HUES64 (cell line): Measurements from ENCODE around the gene CMSS1.
A peak's percentile ranks its signal among the peaks of the same experiment; 100 is the strongest.

ENCODE experiments used
- H3K27ac ChIP-seq: 2 replicates; pipeline ENCODE4 v1.7.0; 2013; ENCODE audit warnings: low read depth, low read length, inconsistent platforms
- H3K27me3 ChIP-seq: 2 replicates; pipeline ENCODE4 v1.6.1; 2013; ENCODE audit warnings: mild to moderate bottlenecking, low read length; ENCODE audit not compliant: insufficient read depth
- H3K36me3 ChIP-seq: 2 replicates; pipeline ENCODE4 v1.6.1; 2013; ENCODE audit warnings: mild to moderate bottlenecking, low read length; ENCODE audit not compliant: insufficient read depth
- H3K4me1 ChIP-seq: 2 replicates; pipeline ENCODE4 v1.6.1; 2013; ENCODE audit warnings: mild to moderate bottlenecking, low read length, moderate library complexity; ENCODE audit not compliant: insufficient read depth
- H3K4me3 ChIP-seq: 2 replicates; pipeline ENCODE4 v1.5.1; 2013; ENCODE audit warnings: mild to moderate bottlenecking, low read length, moderate library complexity
- H3K9ac ChIP-seq: 2 replicates; pipeline ENCODE4 v1.6.1; 2013; ENCODE audit warnings: mild to moderate bottlenecking, low read depth, low read length
- H3K9me3 ChIP-seq: 2 replicates; pipeline ENCODE4 v1.6.1; 2013; ENCODE audit warnings: low read depth, low read length; ENCODE audit not compliant: insufficient read depth
- WGBS: fragments of 150-250, 120-280 bp; methylation state at CpG from one replicate; pipeline ENCODE4 v1.1.7; 2013; ENCODE audit warnings: missing lambda C conversion rate; 5-methylcytosine and 5-hydroxymethylcytosine counted together

CMSS1 gene

GRCh38 chr3:100185847-100186246, 368.2 kb downstream of the CMSS1 start:
- H3K36me3 ChIP-seq: no peaks in the 10 kb centered on the region
- H3K27me3 ChIP-seq: no peaks in the 10 kb centered on the region
- H3K9ac ChIP-seq: no peak overlapping the region
- H3K4me1 ChIP-seq: peaks cover 10% of the 10 kb centered on the region
- H3K27ac ChIP-seq: no peak overlapping the region
- WGBS: 86% methylated on average over 5 of the region's 5 CpGs
- H3K4me3 ChIP-seq: no peak overlapping the region
- H3K9me3 ChIP-seq: peaks cover 5% of the 10 kb centered on the region; the same call in 1 of the 2 replicates

GRCh38 chr3:100189444-100189964, 371.8 kb downstream of the CMSS1 start:
- H3K4me3 ChIP-seq: no peak overlapping the region
- no peak overlapping the region for H3K9ac ChIP-seq
- H3K9me3 ChIP-seq: no peaks in the 10 kb centered on the region
- no peaks in the 10 kb centered on the region for H3K27me3 ChIP-seq
- H3K4me1 ChIP-seq: peaks cover 2% of the 10 kb centered on the region; the same call in 1 of the 2 replicates
- H3K27ac ChIP-seq: no peak overlapping the region
- H3K36me3 ChIP-seq: no peaks in the 10 kb centered on the region
- WGBS: 93% methylated on average over 4 of the region's 4 CpGs

- no peaks in the 10 kb centered on the region for H3K27me3 ChIP-seq
- WGBS: 95% methylated on average over 5 of the region's 5 CpGs
- no peaks in the 10 kb centered on the region for H3K36me3 ChIP-seq
- H3K4me3 ChIP-seq: no peak overlapping the region
- H3K4me1 ChIP-seq: no peaks in the 10 kb centered on the region
- no peak overlapping the region for H3K9ac ChIP-seq
- H3K9me3 ChIP-seq: peaks cover 6% of the 10 kb centered on the region
- H3K27ac ChIP-seq: no peak overlapping the region
These were observed 377.7 kb downstream of the CMSS1 start for GRCh38 chr3:100195375-100195774.

- no peaks in the 10 kb centered on the region for H3K4me1 ChIP-seq
- H3K27ac ChIP-seq: no peak overlapping the region
- H3K4me3 ChIP-seq: no peak overlapping the region
- no peaks in the 10 kb centered on the region for H3K27me3 ChIP-seq
- H3K9me3 ChIP-seq: peaks cover 6% of the 10 kb centered on the region
- no peaks in the 10 kb centered on the region for H3K36me3 ChIP-seq
- 93% methylated on average over 8 of the region's 8 CpGs for WGBS
- H3K9ac ChIP-seq: no peak overlapping the region
These were observed 380.2 kb downstream of the CMSS1 start for GRCh38 chr3:100197876-100198275.

GRCh38 chr3:100198579-100199269, 381.1 kb downstream of the CMSS1 start:
- no peak overlapping the region for H3K9ac ChIP-seq
- H3K9me3 ChIP-seq: peaks cover 6% of the 10 kb centered on the region
- H3K4me3 ChIP-seq: no peak overlapping the region
- H3K4me1 ChIP-seq: no peaks in the 10 kb centered on the region
- no peaks in the 10 kb centered on the region for H3K27me3 ChIP-seq
- whole genome bisulfite sequencing: 95% methylated on average over 6 of the region's 6 CpGs
- no peak overlapping the region for H3K27ac ChIP-seq
- no peaks in the 10 kb centered on the region for H3K36me3 ChIP-seq

GRCh38 chr3:100205171-100205570, 387.5 kb downstream of the CMSS1 start:
- no peaks in the 10 kb centered on the region for H3K9me3 ChIP-seq
- WGBS: 87% methylated on average over 1 of the region's 2 CpGs
- no peaks in the 10 kb centered on the region for H3K36me3 ChIP-seq
- no peak overlapping the region for H3K9ac ChIP-seq
- no peak overlapping the region for H3K4me3 ChIP-seq
- H3K27ac ChIP-seq: no peak overlapping the region
- no peaks in the 10 kb centered on the region for H3K27me3 ChIP-seq
- peaks cover 9% of the 10 kb centered on the region for H3K4me1 ChIP-seq

- no peaks in the 10 kb centered on the region for H3K27me3 ChIP-seq
- no peak overlapping the region for H3K4me3 ChIP-seq
- H3K27ac ChIP-seq: no peak overlapping the region
- no peaks in the 10 kb centered on the region for H3K9me3 ChIP-seq
- WGBS: 80% methylated on average over 1 of the region's 1 CpG
- peaks cover 24% of the 10 kb centered on the region for H3K4me1 ChIP-seq
- H3K36me3 ChIP-seq: no peaks in the 10 kb centered on the region
- H3K9ac ChIP-seq: no peak overlapping the region
These were observed 389.0 kb downstream of the CMSS1 start for GRCh38 chr3:100206687-100207086.

GRCh38 chr3:100207886-100208285, 390.2 kb downstream of the CMSS1 start:
- no peaks in the 10 kb centered on the region for H3K9me3 ChIP-seq
- H3K27me3 ChIP-seq: no peaks in the 10 kb centered on the region
- no peak overlapping the region for H3K4me3 ChIP-seq
- H3K4me1 ChIP-seq: peaks cover 26% of the 10 kb centered on the region
- no peaks in the 10 kb centered on the region for H3K36me3 ChIP-seq
- WGBS: 94% methylated on average over 3 of the region's 3 CpGs
- no peak overlapping the region for H3K9ac ChIP-seq
- H3K27ac ChIP-seq: no peak overlapping the region

GRCh38 chr3:100209169-100209568, 391.5 kb downstream of the CMSS1 start:
- H3K9ac ChIP-seq: no peak overlapping the region
- no peak overlapping the region for H3K27ac ChIP-seq

GRCh38 chr3:100209948-100210771, 392.5 kb downstream of the CMSS1 start:
- Histone ChIP-seq H3K27me3 (no peaks in the 10 kb centered on the region), H3K4me1 (peaks cover 26% of the 10 kb centered on the region), H3K9me3 (no peaks in the 10 kb centered on the region), H3K4me3 (no peak overlapping the region), H3K9ac (peak overlapping the region; percentile 60), H3K36me3 (no peaks in the 10 kb centered on the region), H3K27ac (peak overlapping the region; percentile 87)
- WGBS: 72% methylated on average over 2 of the region's 2 CpGs

More at GRCh38 chr3:100209169-100209568, 391.5 kb downstream of the CMSS1 start:
- 92% methylated on average over 2 of the region's 2 CpGs for WGBS
- H3K9me3 ChIP-seq: no peaks in the 10 kb centered on the region
- H3K4me3 ChIP-seq: no peak overlapping the region
- no peaks in the 10 kb centered on the region for H3K36me3 ChIP-seq
- H3K27me3 ChIP-seq: no peaks in the 10 kb centered on the region
- peaks cover 26% of the 10 kb centered on the region for H3K4me1 ChIP-seq

- peaks cover 26% of the 10 kb centered on the region for H3K4me1 ChIP-seq
- H3K4me3 ChIP-seq: 0 out of 2 replicates have a peak overlapping the region, but pooled peaks have one; percentile 8
- no peaks in the 10 kb centered on the region for H3K27me3 ChIP-seq
- H3K27ac ChIP-seq: peak overlapping the region; percentile 87
- H3K9ac ChIP-seq: peak overlapping the region; percentile 60
- no peaks in the 10 kb centered on the region for H3K9me3 ChIP-seq
- H3K36me3 ChIP-seq: no peaks in the 10 kb centered on the region
- 13% methylated on average over 3 of the region's 3 CpGs for WGBS
These were observed 393.1 kb downstream of the CMSS1 start for GRCh38 chr3:100210772-100211135.
